GM12878 (cell line): Measurements from ENCODE around the gene SNX32. TPM values are rescaled to one million over a fixed set of nuclear protein-coding genes. Genes with fewer than 3 reads are reported as not detected.

Experiments
- BMI1 ChIP-seq: fragments of 450-650 bp; IDR thresholded peaks from 2 replicates; pipeline ENCODE4 v1.6.1; 2016; ENCODE audit warnings: mild to moderate bottlenecking, moderate library complexity, borderline replicate concordance
- CREM ChIP-seq: IDR thresholded peaks from 2 replicates; pipeline ENCODE4 v1.6.1; 2014; ENCODE audit warnings: antibody characterized with exemption, low read depth
- LARP7 ChIP-seq: fragments of 450-650 bp; IDR thresholded peaks from 2 replicates; pipeline ENCODE4 v1.6.1; 2017; ENCODE audit warnings: mild to moderate bottlenecking
- MTA2 ChIP-seq: fragments of 450-650 bp; IDR thresholded peaks from 2 replicates; pipeline ENCODE4 v1.6.1; 2016; ENCODE audit warnings: low read depth, mild to moderate bottlenecking, moderate library complexity
- MYC ChIP-seq: IDR thresholded peaks from 2 replicates; pipeline ENCODE4 v1.6.1; 2011; ENCODE audit warnings: mild to moderate bottlenecking, low read length, moderate library complexity, inconsistent platforms; ENCODE audit not compliant: insufficient read depth, insufficient replicate concordance, insufficient read length, severe bottlenecking
- POU2F2 ChIP-seq: IDR thresholded peaks from 3 replicates; pipeline ENCODE4 v1.6.1; 2011; ENCODE audit warnings: low read depth, mild to moderate bottlenecking, low read length, borderline replicate concordance
- STAT1 ChIP-seq: fragments of 450-650 bp; conservative IDR thresholded peaks from 2 replicates; pipeline ENCODE4 v1.6.1; 2014; ENCODE audit warnings: antibody characterized with exemption, mild to moderate bottlenecking
- TCF12 ChIP-seq: IDR thresholded peaks from 2 replicates; pipeline ENCODE4 v1.6.1; 2011; ENCODE audit warnings: low read depth, mild to moderate bottlenecking, low read length
- YY1 ChIP-seq: IDR thresholded peaks from 2 replicates; pipeline ENCODE4 v1.6.1; 2011; ENCODE audit warnings: low read depth, mild to moderate bottlenecking, low read length
- polyA plus RNA-seq, 11 experiments: library from polyadenylated mRNA; depleted of rRNA in 4 of 11; unstranded in 6 of 11; stranded (reverse) in 5 of 11; fragments of >200 nt; fragmentation: Nextera tagmentation in 4 of 11; fragmentation: Illumina TruSeq in 1 of 11; extraction: Ambion mirVana in 4 of 11; extraction: Trizol in 1 of 11; gene quantifications; 1 replicate in 1 of 11; 2 replicates in 10 of 11; pipeline versions ENCODE4 v1.2.1 to v1.2.3, GENCODE V29; 2011 to 2016; ENCODE audit warnings: inconsistent platforms in 2 of 11, missing spikeins in 2 of 11, low read depth in 1 of 11
- total RNA-seq, 4 experiments: library from RNA; depleted of rRNA in 3 of 4; stranded (reverse); fragments of >200 nt in 3 of 4; fragmentation: Illumina TruSeq in 1 of 4; extraction: Trizol in 1 of 4; gene quantifications; 2 replicates each; pipeline versions ENCODE4 v1.2.1 to v1.2.3, GENCODE V29; 2013 to 2021
- TF ChIP-seq, protein P1 (sequence below): fragments of 450-650 bp; IDR thresholded peaks from 2 replicates; pipeline ENCODE4 v1.6.1; 2016; ENCODE audit warnings: mild to moderate bottlenecking, moderate library complexity, borderline replicate concordance
- TF ChIP-seq, protein P2 (sequence below): fragments of 450-650 bp; IDR thresholded peaks from 2 replicates; pipeline ENCODE4 v1.6.1; 2016; ENCODE audit warnings: mild to moderate bottlenecking
- TF ChIP-seq, protein P3 (sequence below): IDR thresholded peaks from 2 replicates; pipeline ENCODE4 v1.6.1; 2012; ENCODE audit warnings: low read depth, low read length, improper control_type of control experiment
- TF ChIP-seq, protein P4 (sequence below): fragments of 450-650 bp; IDR thresholded peaks from 2 replicates; pipeline ENCODE4 v1.6.1; 2017; ENCODE audit warnings: mild to moderate bottlenecking, moderate library complexity
- TF ChIP-seq, protein P5 (sequence below): IDR thresholded peaks from 2 replicates; pipeline ENCODE4 v1.6.1; 2012; ENCODE audit warnings: low read length, inconsistent platforms
- TF ChIP-seq, protein P6 (sequence below): fragments of 450-650 bp; IDR thresholded peaks from 2 replicates; pipeline ENCODE4 v1.6.1; 2016; ENCODE audit warnings: mild to moderate bottlenecking

The SNX32 gene
- total and polyA plus RNA-seq, 10 of the 15 experiments (the other 5 are each of a cell fraction or from before 2014, with no cell fraction given), result 0.04 to 1.5 (median 0.11) TPM; not detected in 1

DNA sequence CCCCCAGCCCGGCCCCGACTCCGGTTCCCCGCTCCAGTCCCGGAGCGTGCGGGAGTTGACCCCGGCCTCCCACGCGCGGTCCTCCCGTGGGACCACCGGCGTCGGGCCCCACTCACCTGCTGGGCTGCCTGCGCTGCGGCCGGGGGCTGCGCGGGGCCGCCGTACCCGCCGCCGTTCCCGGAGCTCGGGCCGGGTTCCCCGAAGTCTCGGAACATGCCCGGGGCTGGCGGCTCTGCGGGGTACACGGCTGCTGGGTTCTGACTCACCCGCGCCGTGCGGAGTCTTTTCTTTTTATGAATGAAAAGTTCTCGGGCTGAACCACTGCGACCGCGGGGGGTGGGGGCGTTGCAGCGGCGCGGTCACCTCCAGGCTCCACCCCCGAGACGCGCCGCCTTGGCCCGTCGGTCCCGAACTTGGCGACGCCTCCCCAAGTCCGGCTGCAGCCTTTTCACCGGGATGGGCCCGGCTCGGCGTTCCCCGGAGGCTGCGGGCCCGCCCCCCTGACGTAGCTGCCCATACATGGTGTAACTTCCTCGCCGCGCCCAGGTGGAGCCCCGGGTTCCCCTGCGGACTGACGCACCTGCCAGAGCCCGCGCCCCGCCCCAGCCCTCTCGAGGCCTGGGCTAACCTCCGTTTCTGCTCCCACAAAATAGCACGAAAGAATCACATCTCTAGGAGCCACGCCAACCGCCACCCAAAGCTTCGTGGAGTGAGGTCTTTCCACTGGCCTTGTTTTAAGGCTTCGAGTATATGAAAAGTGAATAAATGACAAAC, 66.5 kb downstream of the SNX32 start, which contains the start of gene FOSL1 (continued):
- TF ChIP-seq MYC (no peak), BMI1 (no peak), STAT1 (no peak), CREM (peak; percentile 94), YY1 (no peak), TCF12 (0 out of 2 replicates have a peak, but pooled peaks have one; percentile 52), POU2F2 (peak; percentile 29; the same call in 1 of the 3 replicates), MTA2 (no peak), LARP7 (no peak)
- TF ChIP-seq, protein P1, sequence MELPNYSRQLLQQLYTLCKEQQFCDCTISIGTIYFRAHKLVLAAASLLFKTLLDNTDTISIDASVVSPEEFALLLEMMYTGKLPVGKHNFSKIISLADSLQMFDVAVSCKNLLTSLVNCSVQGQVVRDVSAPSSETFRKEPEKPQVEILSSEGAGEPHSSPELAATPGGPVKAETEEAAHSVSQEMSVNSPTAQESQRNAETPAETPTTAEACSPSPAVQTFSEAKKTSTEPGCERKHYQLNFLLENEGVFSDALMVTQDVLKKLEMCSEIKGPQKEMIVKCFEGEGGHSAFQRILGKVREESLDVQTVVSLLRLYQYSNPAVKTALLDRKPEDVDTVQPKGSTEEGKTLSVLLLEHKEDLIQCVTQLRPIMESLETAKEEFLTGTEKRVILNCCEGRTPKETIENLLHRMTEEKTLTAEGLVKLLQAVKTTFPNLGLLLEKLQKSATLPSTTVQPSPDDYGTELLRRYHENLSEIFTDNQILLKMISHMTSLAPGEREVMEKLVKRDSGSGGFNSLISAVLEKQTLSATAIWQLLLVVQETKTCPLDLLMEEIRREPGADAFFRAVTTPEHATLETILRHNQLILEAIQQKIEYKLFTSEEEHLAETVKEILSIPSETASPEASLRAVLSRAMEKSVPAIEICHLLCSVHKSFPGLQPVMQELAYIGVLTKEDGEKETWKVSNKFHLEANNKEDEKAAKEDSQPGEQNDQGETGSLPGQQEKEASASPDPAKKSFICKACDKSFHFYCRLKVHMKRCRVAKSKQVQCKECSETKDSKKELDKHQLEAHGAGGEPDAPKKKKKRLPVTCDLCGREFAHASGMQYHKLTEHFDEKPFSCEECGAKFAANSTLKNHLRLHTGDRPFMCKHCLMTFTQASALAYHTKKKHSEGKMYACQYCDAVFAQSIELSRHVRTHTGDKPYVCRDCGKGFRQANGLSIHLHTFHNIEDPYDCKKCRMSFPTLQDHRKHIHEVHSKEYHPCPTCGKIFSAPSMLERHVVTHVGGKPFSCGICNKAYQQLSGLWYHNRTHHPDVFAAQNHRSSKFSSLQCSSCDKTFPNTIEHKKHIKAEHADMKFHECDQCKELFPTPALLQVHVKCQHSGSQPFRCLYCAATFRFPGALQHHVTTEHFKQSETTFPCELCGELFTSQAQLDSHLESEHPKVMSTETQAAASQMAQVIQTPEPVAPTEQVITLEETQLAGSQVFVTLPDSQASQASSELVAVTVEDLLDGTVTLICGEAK, result no peak
- TF ChIP-seq, protein P2, sequence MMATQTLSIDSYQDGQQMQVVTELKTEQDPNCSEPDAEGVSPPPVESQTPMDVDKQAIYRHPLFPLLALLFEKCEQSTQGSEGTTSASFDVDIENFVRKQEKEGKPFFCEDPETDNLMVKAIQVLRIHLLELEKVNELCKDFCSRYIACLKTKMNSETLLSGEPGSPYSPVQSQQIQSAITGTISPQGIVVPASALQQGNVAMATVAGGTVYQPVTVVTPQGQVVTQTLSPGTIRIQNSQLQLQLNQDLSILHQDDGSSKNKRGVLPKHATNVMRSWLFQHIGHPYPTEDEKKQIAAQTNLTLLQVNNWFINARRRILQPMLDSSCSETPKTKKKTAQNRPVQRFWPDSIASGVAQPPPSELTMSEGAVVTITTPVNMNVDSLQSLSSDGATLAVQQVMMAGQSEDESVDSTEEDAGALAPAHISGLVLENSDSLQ, result peak; percentile 35; the same call in 1 of the 2 replicates
- TF ChIP-seq, protein P3, sequence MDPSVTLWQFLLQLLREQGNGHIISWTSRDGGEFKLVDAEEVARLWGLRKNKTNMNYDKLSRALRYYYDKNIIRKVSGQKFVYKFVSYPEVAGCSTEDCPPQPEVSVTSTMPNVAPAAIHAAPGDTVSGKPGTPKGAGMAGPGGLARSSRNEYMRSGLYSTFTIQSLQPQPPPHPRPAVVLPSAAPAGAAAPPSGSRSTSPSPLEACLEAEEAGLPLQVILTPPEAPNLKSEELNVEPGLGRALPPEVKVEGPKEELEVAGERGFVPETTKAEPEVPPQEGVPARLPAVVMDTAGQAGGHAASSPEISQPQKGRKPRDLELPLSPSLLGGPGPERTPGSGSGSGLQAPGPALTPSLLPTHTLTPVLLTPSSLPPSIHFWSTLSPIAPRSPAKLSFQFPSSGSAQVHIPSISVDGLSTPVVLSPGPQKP, result peak; percentile 90
- TF ChIP-seq, protein P4, sequence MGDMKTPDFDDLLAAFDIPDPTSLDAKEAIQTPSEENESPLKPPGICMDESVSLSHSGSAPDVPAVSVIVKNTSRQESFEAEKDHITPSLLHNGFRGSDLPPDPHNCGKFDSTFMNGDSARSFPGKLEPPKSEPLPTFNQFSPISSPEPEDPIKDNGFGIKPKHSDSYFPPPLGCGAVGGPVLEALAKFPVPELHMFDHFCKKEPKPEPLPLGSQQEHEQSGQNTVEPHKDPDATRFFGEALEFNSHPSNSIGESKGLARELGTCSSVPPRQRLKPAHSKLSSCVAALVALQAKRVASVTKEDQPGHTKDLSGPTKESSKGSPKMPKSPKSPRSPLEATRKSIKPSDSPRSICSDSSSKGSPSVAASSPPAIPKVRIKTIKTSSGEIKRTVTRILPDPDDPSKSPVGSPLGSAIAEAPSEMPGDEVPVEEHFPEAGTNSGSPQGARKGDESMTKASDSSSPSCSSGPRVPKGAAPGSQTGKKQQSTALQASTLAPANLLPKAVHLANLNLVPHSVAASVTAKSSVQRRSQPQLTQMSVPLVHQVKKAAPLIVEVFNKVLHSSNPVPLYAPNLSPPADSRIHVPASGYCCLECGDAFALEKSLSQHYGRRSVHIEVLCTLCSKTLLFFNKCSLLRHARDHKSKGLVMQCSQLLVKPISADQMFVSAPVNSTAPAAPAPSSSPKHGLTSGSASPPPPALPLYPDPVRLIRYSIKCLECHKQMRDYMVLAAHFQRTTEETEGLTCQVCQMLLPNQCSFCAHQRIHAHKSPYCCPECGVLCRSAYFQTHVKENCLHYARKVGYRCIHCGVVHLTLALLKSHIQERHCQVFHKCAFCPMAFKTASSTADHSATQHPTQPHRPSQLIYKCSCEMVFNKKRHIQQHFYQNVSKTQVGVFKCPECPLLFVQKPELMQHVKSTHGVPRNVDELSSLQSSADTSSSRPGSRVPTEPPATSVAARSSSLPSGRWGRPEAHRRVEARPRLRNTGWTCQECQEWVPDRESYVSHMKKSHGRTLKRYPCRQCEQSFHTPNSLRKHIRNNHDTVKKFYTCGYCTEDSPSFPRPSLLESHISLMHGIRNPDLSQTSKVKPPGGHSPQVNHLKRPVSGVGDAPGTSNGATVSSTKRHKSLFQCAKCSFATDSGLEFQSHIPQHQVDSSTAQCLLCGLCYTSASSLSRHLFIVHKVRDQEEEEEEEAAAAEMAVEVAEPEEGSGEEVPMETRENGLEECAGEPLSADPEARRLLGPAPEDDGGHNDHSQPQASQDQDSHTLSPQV, result no peak
- TF ChIP-seq, protein P5, sequence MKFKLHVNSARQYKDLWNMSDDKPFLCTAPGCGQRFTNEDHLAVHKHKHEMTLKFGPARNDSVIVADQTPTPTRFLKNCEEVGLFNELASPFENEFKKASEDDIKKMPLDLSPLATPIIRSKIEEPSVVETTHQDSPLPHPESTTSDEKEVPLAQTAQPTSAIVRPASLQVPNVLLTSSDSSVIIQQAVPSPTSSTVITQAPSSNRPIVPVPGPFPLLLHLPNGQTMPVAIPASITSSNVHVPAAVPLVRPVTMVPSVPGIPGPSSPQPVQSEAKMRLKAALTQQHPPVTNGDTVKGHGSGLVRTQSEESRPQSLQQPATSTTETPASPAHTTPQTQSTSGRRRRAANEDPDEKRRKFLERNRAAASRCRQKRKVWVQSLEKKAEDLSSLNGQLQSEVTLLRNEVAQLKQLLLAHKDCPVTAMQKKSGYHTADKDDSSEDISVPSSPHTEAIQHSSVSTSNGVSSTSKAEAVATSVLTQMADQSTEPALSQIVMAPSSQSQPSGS, result no peak
- TF ChIP-seq, protein P6, sequence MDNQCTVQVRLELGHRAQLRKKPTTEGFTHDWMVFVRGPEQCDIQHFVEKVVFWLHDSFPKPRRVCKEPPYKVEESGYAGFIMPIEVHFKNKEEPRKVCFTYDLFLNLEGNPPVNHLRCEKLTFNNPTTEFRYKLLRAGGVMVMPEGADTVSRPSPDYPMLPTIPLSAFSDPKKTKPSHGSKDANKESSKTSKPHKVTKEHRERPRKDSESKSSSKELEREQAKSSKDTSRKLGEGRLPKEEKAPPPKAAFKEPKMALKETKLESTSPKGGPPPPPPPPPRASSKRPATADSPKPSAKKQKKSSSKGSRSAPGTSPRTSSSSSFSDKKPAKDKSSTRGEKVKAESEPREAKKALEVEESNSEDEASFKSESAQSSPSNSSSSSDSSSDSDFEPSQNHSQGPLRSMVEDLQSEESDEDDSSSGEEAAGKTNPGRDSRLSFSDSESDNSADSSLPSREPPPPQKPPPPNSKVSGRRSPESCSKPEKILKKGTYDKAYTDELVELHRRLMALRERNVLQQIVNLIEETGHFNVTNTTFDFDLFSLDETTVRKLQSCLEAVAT, result no peak
